GM12878 (cell line): ENCODE data around the gene XPNPEP3. TPM values are rescaled to one million over a fixed set of nuclear protein-coding genes. Genes with fewer than 3 reads are reported as not detected.

ENCODE experiments used
- ATAC-seq: fragments of 200-7000 bp; cut with Tn5 transposase; 3 replicates; pipeline ENCODE4 v1.9.1; 2020; ENCODE audit warnings: mild to moderate bottlenecking, moderate library complexity
- BruUV-seq: library from RNA; stranded (reverse); fragments of 400-500 nt; replicated peaks from 2 replicates; lab custom pipeline; 2021; lab: Mats Ljungman, UMichigan
- CTCF ChIA-PET: fragments of 300-600 bp; sonication (Branson Sonifier 250); formaldehyde crosslinking; extraction: SDS; loops from one replicate; lab custom pipeline; 2021; ENCODE audit warnings: inconsistent platforms; lab: Yijun Ruan, JAX
- POLR2A ChIA-PET: fragments of 350-600 bp; formaldehyde crosslinking; extraction: SDS; loops from one replicate; lab custom pipeline; 2021; ENCODE audit warnings: inconsistent platforms; lab: Charles Lee
- RAD21 ChIA-PET: fragments of 300-600 bp; sonication (Branson Sonifier 250); formaldehyde crosslinking; loops from one replicate; lab custom pipeline; 2023; ENCODE audit warnings: antibody characterized with exemption; ENCODE audit not compliant: unreplicated experiment; lab: Charles Lee
- SMC1A ChIA-PET: fragments of 300-600 bp; sonication (Branson Sonifier 250); formaldehyde crosslinking; loops from one replicate; lab custom pipeline; 2023; ENCODE audit not compliant: unreplicated experiment, uncharacterized antibody; lab: Charles Lee
- DNase-seq: peaks from one replicate; pipeline ENCODE4 v3.0.0-alpha.2; 2011; ENCODE audit warnings: low read depth, low spot score
- FAIRE-seq: peaks from 3 replicates; lab custom pipeline; 2011; peaks lifted over from hg19 to GRCh38; lab: Jason Lieb, UNC
- H2AFZ ChIP-seq: 2 replicates; pipeline ENCODE4 v1.6.0; 2011; ENCODE audit warnings: low read depth, low read length, control low read depth; ENCODE audit not compliant: control insufficient read depth
- H3K27ac ChIP-seq: 2 replicates; pipeline ENCODE4 v1.5.1; 2011; ENCODE audit warnings: control low read depth; ENCODE audit not compliant: control insufficient read depth, insufficient read depth
- H3K27me3 ChIP-seq, 2 experiments: replicated peaks in 1 of 2; 2 replicates each; pipeline versions ENCODE4 v1.6.0 to v1.6.1; 2011; ENCODE audit warnings: low read length in 1 of 2; ENCODE audit not compliant: control insufficient read depth in 2 of 2, insufficient read depth in 2 of 2
- H3K36me3 ChIP-seq, 2 experiments: 2 replicates each; pipeline ENCODE4 v1.5.1; 2011; ENCODE audit warnings: low read length in 1 of 2; ENCODE audit not compliant: control insufficient read depth in 2 of 2, insufficient read depth in 2 of 2
- H3K4me1 ChIP-seq: 2 replicates; pipeline ENCODE4 v1.6.1; 2011; ENCODE audit warnings: mild to moderate bottlenecking, low read length, moderate library complexity, mixed read lengths; ENCODE audit not compliant: control insufficient read depth, insufficient read depth
- H3K4me2 ChIP-seq: 2 replicates; pipeline ENCODE4 v1.6.0; 2011; ENCODE audit warnings: control low read depth; ENCODE audit not compliant: control insufficient read depth, insufficient read depth
- H3K4me3 ChIP-seq: fragments of 200-600 bp; sonication (generic); 2 replicates; pipeline ENCODE4 v1.5.1; 2016
- H3K79me2 ChIP-seq: 2 replicates; pipeline ENCODE4 v1.6.0; 2011; ENCODE audit warnings: low read length; ENCODE audit not compliant: control insufficient read depth, insufficient read depth
- H3K9ac ChIP-seq: 2 replicates; pipeline ENCODE4 v1.8.0; 2011; ENCODE audit warnings: low read length, control low read depth, mixed read lengths; ENCODE audit not compliant: control insufficient read depth, insufficient read depth
- H3K9me3 ChIP-seq: replicated peaks from 3 replicates; pipeline ENCODE4 v1.5.1; 2011; ENCODE audit warnings: mild to moderate bottlenecking, low read length; ENCODE audit not compliant: control insufficient read depth, insufficient read depth
- H4K20me1 ChIP-seq: 2 replicates; pipeline ENCODE4 v1.6.0; 2011; ENCODE audit not compliant: control insufficient read depth, insufficient read depth
- SUPT20H ChIP-seq: IDR thresholded peaks from 2 replicates; pipeline ENCODE4 v1.6.1; 2011; ENCODE audit warnings: low read depth, mild to moderate bottlenecking, low read length, moderate library complexity, borderline replicate concordance; ENCODE audit not compliant: control insufficient read depth
- ZNF24 ChIP-seq: fragments of 450-650 bp; IDR thresholded peaks from 2 replicates; pipeline ENCODE4 v1.6.1; 2017; ENCODE audit warnings: antibody characterized with exemption, mild to moderate bottlenecking
- WGBS: methylation state at CpG from one replicate; pipeline ENCODE4 v1.1.6; 2016; ENCODE audit warnings: low lambda C conversion rate; ENCODE audit not compliant: insufficient replicate concordance, insufficient coverage; ENCODE audit errors: missing lambda C conversion rate; 5-methylcytosine and 5-hydroxymethylcytosine counted together
- in situ Hi-C: fragments of 300-500 bp; cut with MboI; formaldehyde crosslinking; loops from 9 replicates; pipeline ENCODE4 v1.14.3; 2018; ENCODE audit warnings: mixed read lengths
- intact Hi-C: fragments of 100-400 bp; cut with micrococcal nuclease; formaldehyde crosslinking; loops from one replicate; pipeline ENCODE4 v1.14.2; 2022; ENCODE audit not compliant: unreplicated experiment
- polyA plus RNA-seq, 11 experiments: library from polyadenylated mRNA; depleted of rRNA in 4 of 11; unstranded in 6 of 11; stranded (reverse) in 5 of 11; fragments of >200 nt; fragmentation: Nextera tagmentation in 4 of 11; fragmentation: Illumina TruSeq in 1 of 11; extraction: Ambion mirVana in 4 of 11; extraction: Trizol in 1 of 11; gene quantifications; 1 replicate in 1 of 11; 2 replicates in 10 of 11; pipeline versions ENCODE4 v1.2.1 to v1.2.3, GENCODE V29; 2011 to 2016; ENCODE audit warnings: inconsistent platforms in 2 of 11, missing spikeins in 2 of 11, low read depth in 1 of 11
- total RNA-seq, 4 experiments: library from RNA; depleted of rRNA in 3 of 4; stranded (reverse); fragments of >200 nt in 3 of 4; fragmentation: Illumina TruSeq in 1 of 4; extraction: Trizol in 1 of 4; gene quantifications; 2 replicates each; pipeline versions ENCODE4 v1.2.1 to v1.2.3, GENCODE V29; 2013 to 2021
- TF ChIP-seq, protein P1 (sequence below): IDR thresholded peaks from 2 replicates; pipeline ENCODE4 v1.6.1; 2011; ENCODE audit warnings: borderline replicate concordance, low read depth, mild to moderate bottlenecking, moderate library complexity, mixed read lengths, low read length; ENCODE audit not compliant: insufficient read depth; ENCODE audit errors: extremely low read length
- TF ChIP-seq, protein P2 (sequence below): fragments of 450-650 bp; formaldehyde crosslinking; IDR thresholded peaks from 2 replicates; pipeline ENCODE4 v1.4.0; 2020; ENCODE audit warnings: mild to moderate bottlenecking, moderate library complexity
- TF ChIP-seq, protein P3 (sequence below): IDR thresholded peaks from 2 replicates; pipeline ENCODE4 v1.6.1; 2012; ENCODE audit warnings: improper control_type of control experiment, low read depth, low read length; ENCODE audit not compliant: insufficient replicate concordance
- TF ChIP-seq, protein P4 (sequence below): IDR thresholded peaks from 2 replicates; pipeline ENCODE4 v1.6.1; 2011; ENCODE audit warnings: low read depth, low read length, improper control_type of control experiment, borderline replicate concordance

The XPNPEP3 gene
- total and polyA plus RNA-seq, 10 of the 15 experiments (the other 5 are each of a cell fraction or from before 2014, with no cell fraction given) = 6.7 to 19.9 (median 11.7) TPM

DNA sequence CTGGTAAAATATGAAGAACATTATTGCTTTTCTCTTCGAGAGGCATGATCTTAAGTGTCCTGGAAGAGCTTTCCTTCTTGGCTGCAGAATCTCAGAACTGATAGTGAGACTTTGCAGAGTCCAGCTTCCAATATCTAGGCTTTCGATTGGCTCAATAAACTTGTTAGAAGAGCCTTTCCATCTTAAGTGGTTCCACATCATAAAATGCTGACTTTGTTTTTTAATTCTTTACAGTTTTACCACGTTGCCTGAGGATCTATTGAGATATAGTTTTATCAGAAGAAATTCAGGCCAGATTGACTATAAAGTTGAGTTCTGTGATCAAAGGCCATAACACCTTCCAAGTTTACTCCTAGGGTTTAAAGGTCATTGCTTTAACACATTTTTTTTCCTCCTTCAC lies 20.5 kb downstream of the XPNPEP3 start:
- RAD21 ChIA-PET = no interaction called here
- no TSS peak for BruUV-seq
- H4K20me1 ChIP-seq = no peaks in the 10 kb centered on the region
- no peak overlapping the region for H3K4me2 ChIP-seq
- H3K27me3 ChIP-seq = no peaks in the 10 kb centered on the region
- H3K4me1 ChIP-seq = no peaks in the 10 kb centered on the region
- POLR2A ChIA-PET = interaction anchor here (0.7 kb wide), 1 partner anchor 663 kb away, joined by 4 read pairs; no protein-coding TSS in a partner anchor
- no peak overlapping the region for H3K27ac ChIP-seq
- H3K9ac ChIP-seq = no peak overlapping the region
- no peaks in the 10 kb centered on the region for H3K9me3 ChIP-seq
- H3K4me3 ChIP-seq = no peak overlapping the region
- ATAC-seq (no peak), DNase-seq (no peak), FAIRE-seq (no peak)
- in situ Hi-C loops (no loop called here), intact Hi-C loops (no loop called here)
- WGBS = 92% methylated on average over 3 of the region's 3 CpGs
- no peak for TF ChIP-seq ZNF24
- TF ChIP-seq, protein P1, sequence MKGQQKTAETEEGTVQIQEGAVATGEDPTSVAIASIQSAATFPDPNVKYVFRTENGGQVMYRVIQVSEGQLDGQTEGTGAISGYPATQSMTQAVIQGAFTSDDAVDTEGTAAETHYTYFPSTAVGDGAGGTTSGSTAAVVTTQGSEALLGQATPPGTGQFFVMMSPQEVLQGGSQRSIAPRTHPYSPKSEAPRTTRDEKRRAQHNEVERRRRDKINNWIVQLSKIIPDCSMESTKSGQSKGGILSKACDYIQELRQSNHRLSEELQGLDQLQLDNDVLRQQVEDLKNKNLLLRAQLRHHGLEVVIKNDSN = no peak
- TF ChIP-seq SUPT20H = no peak
- TF ChIP-seq, protein P2, sequence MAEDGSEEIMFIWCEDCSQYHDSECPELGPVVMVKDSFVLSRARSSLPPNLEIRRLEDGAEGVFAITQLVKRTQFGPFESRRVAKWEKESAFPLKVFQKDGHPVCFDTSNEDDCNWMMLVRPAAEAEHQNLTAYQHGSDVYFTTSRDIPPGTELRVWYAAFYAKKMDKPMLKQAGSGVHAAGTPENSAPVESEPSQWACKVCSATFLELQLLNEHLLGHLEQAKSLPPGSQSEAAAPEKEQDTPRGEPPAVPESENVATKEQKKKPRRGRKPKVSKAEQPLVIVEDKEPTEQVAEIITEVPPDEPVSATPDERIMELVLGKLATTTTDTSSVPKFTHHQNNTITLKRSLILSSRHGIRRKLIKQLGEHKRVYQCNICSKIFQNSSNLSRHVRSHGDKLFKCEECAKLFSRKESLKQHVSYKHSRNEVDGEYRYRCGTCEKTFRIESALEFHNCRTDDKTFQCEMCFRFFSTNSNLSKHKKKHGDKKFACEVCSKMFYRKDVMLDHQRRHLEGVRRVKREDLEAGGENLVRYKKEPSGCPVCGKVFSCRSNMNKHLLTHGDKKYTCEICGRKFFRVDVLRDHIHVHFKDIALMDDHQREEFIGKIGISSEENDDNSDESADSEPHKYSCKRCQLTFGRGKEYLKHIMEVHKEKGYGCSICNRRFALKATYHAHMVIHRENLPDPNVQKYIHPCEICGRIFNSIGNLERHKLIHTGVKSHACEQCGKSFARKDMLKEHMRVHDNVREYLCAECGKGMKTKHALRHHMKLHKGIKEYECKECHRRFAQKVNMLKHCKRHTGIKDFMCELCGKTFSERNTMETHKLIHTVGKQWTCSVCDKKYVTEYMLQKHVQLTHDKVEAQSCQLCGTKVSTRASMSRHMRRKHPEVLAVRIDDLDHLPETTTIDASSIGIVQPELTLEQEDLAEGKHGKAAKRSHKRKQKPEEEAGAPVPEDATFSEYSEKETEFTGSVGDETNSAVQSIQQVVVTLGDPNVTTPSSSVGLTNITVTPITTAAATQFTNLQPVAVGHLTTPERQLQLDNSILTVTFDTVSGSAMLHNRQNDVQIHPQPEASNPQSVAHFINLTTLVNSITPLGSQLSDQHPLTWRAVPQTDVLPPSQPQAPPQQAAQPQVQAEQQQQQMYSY = no peak
- TF ChIP-seq, protein P3, sequence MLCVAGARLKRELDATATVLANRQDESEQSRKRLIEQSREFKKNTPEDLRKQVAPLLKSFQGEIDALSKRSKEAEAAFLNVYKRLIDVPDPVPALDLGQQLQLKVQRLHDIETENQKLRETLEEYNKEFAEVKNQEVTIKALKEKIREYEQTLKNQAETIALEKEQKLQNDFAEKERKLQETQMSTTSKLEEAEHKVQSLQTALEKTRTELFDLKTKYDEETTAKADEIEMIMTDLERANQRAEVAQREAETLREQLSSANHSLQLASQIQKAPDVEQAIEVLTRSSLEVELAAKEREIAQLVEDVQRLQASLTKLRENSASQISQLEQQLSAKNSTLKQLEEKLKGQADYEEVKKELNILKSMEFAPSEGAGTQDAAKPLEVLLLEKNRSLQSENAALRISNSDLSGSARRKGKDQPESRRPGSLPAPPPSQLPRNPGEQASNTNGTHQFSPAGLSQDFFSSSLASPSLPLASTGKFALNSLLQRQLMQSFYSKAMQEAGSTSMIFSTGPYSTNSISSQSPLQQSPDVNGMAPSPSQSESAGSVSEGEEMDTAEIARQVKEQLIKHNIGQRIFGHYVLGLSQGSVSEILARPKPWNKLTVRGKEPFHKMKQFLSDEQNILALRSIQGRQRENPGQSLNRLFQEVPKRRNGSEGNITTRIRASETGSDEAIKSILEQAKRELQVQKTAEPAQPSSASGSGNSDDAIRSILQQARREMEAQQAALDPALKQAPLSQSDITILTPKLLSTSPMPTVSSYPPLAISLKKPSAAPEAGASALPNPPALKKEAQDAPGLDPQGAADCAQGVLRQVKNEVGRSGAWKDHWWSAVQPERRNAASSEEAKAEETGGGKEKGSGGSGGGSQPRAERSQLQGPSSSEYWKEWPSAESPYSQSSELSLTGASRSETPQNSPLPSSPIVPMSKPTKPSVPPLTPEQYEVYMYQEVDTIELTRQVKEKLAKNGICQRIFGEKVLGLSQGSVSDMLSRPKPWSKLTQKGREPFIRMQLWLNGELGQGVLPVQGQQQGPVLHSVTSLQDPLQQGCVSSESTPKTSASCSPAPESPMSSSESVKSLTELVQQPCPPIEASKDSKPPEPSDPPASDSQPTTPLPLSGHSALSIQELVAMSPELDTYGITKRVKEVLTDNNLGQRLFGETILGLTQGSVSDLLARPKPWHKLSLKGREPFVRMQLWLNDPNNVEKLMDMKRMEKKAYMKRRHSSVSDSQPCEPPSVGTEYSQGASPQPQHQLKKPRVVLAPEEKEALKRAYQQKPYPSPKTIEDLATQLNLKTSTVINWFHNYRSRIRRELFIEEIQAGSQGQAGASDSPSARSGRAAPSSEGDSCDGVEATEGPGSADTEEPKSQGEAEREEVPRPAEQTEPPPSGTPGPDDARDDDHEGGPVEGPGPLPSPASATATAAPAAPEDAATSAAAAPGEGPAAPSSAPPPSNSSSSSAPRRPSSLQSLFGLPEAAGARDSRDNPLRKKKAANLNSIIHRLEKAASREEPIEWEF = no peak
- TF ChIP-seq, protein P4, sequence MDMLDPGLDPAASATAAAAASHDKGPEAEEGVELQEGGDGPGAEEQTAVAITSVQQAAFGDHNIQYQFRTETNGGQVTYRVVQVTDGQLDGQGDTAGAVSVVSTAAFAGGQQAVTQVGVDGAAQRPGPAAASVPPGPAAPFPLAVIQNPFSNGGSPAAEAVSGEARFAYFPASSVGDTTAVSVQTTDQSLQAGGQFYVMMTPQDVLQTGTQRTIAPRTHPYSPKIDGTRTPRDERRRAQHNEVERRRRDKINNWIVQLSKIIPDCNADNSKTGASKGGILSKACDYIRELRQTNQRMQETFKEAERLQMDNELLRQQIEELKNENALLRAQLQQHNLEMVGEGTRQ = no peak
- CTCF ChIA-PET = interaction anchor here (1.2 to 1.5 kb wide), 2 partner anchors 18 to 22 kb away, joined by 4 to 6 read pairs; no protein-coding TSS in a partner anchor
- no peaks in the 10 kb centered on the region for H3K79me2 ChIP-seq
- H2AFZ ChIP-seq = no peak overlapping the region
- no peaks in the 10 kb centered on the region for H3K36me3 ChIP-seq
- SMC1A ChIA-PET = no interaction called here
